ENCODE data around the gene RAET1G. TPM values are rescaled to one million over a fixed set of nuclear protein-coding genes. Genes with fewer than 3 reads are reported as not detected.

Gene RAET1G
- total and polyA plus RNA-seq, 2 donors (not counting 3 experiments of a cell fraction or from before 2014, with no cell fraction given): 1.6 to 2.1 TPM

DNA sequence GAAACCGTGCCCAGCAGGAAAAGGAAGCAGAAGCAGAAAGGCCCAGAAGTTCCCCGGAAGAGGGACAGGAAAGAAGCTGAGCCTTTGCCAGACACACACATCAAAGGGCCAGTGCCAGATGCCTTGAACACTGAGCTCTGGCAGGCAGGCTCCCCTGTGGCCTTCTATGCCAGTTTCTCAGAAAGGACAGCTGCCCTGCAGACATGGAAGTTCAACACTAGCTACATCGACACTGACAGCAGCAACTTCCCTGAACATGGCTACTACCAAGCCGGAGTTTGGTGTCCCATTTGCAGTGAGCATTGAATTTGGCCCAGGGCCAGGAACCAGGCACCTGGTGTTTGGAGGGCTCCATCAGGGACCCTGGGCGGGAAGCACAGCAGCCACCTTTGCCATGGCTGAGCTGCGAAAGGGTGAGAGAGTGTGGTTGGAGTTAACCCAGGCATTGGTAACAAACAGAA lies 17.0 kb downstream of the RAET1G start:
- POLR2A ChIA-PET: no interaction called here
- intact Hi-C loops (cut with micrococcal nuclease): no loop called here
- no TSS peak for BruUV-seq (replicated peaks)

DNA sequence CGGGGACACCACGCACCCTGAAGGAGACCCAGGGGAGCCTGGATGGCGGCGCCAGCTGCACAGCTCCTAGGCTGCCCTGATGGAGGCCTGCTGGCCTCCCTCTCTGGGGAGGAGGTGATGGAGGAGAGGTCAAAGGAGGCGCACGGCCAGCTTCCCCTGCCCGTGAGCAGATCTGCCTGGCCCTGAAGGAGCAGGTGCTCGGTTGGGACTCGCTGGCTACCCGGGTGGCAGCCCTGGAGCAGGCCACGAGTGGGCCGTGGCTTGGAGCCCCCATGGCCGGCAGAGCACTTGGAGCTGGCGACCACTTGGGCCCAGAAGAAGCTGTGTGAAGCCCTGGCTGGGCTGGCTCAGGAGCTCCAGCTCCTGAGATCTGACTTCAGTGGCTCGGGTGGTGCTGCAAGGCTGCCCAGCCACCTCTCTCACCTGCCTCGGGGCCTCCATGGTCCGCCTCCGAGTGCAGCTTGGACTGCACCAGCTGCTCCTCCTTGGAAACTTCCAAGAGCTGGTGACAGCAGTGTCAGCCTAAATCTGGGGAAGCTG lies 17.5 kb downstream of the RAET1G start:
- no peak overlapping the region for H3K9ac ChIP-seq (replicated peaks; ENCODE audit: extremely low read depth, insufficient read depth, low read length)
- POLR2A ChIA-PET: no interaction called here
- no peak overlapping the region for H3K27ac ChIP-seq (ENCODE audit: insufficient read depth, low read depth, low read length)
- no peaks in the 10 kb centered on the region for H4K20me1 ChIP-seq (replicated peaks; ENCODE audit: control insufficient read depth, extremely low read depth, insufficient read depth, low read length)
- BruUV-seq (replicated peaks): no TSS peak
- FAIRE-seq (no peak), DNase-seq (ENCODE audit: low read depth, low spot score) (no peak)
- H3K4me3 ChIP-seq (replicated peaks in 1 of 3; ENCODE audit: insufficient read depth in 1 of 3, low read depth in 1 of 3, low read length in 3 of 3): no peak overlapping the region
- H3K9me3 ChIP-seq (replicated peaks; ENCODE audit: control insufficient read depth, insufficient read depth, low read length): no peaks in the 10 kb centered on the region
- peaks cover 4 to 15% of the 10 kb centered on the region in 2 experiments for H3K27me3 ChIP-seq (ENCODE audit: control insufficient read depth in 2 of 2, insufficient read depth in 2 of 2, low read length in 2 of 2)
- CTCF ChIA-PET: interaction anchor here (0.8 to 2.0 kb wide), 6 partner anchors 10 to 698 kb away, joined by 3 to 7 read pairs (median 4); partner anchors contain the start of gene RAET1G
- dilution Hi-C loops (cut with MboI; ENCODE audit: extremely low pct_ligation_motif_present, low sequenced_read_pairs): no loop called here
- H3K9me1 ChIP-seq (replicated peaks; ENCODE audit: control insufficient read depth, extremely low read depth, insufficient read depth, low read length): no peaks in the 10 kb centered on the region
- H3K4me1 ChIP-seq (ENCODE audit: control insufficient read depth, extremely low read depth, insufficient read depth, low read length): no peaks in the 10 kb centered on the region
- TF ChIP-seq POLR2A (IDR thresholded peaks at IDR 0.05; ENCODE audit: low read depth, low read length) (no peak), JUN (IDR thresholded peaks at IDR 0.05; ENCODE audit: borderline replicate concordance, insufficient read depth, insufficient read length, low read depth) (no peak), FOS (IDR thresholded peaks at IDR 0.05; ENCODE audit: borderline replicate concordance, insufficient read depth, low read length) (no peak)
- TF ChIP-seq, protein P1, sequence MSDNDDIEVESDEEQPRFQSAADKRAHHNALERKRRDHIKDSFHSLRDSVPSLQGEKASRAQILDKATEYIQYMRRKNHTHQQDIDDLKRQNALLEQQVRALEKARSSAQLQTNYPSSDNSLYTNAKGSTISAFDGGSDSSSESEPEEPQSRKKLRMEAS (IDR thresholded peaks at IDR 0.05; ENCODE audit: insufficient read depth, insufficient read length): no peak
- H3K4me2 ChIP-seq (ENCODE audit: insufficient read depth, low read length): no peak overlapping the region
- intact Hi-C loops (cut with micrococcal nuclease): no loop called here
- no peaks in the 10 kb centered on the region for H3K36me3 ChIP-seq (ENCODE audit: control insufficient read depth in 2 of 2, extremely low read depth in 1 of 2, insufficient read depth in 2 of 2, low read length in 2 of 2)
- no peak overlapping the region for H2AFZ ChIP-seq (ENCODE audit: low read depth, low read length)
- no peaks in the 10 kb centered on the region for H3K79me2 ChIP-seq (ENCODE audit: control insufficient read depth, insufficient read depth, low read length)

More for the DNA sequence above, 17.0 kb downstream of the RAET1G start:
- Histone ChIP-seq H3K4me3 (replicated peaks in 1 of 3; ENCODE audit: insufficient read depth in 1 of 3, low read depth in 1 of 3, low read length in 3 of 3) (no peak overlapping the region), H4K20me1 (replicated peaks; ENCODE audit: control insufficient read depth, extremely low read depth, insufficient read depth, low read length) (no peaks in the 10 kb centered on the region), H3K9me3 (replicated peaks; ENCODE audit: control insufficient read depth, insufficient read depth, low read length) (no peaks in the 10 kb centered on the region), H3K4me2 (ENCODE audit: insufficient read depth, low read length) (no peak overlapping the region), H2AFZ (ENCODE audit: low read depth, low read length) (no peak overlapping the region), H3K36me3 (ENCODE audit: control insufficient read depth in 2 of 2, extremely low read depth in 1 of 2, insufficient read depth in 2 of 2, low read length in 2 of 2) (no peaks in the 10 kb centered on the region), H3K4me1 (ENCODE audit: control insufficient read depth, extremely low read depth, insufficient read depth, low read length) (no peaks in the 10 kb centered on the region), H3K27ac (ENCODE audit: insufficient read depth, low read depth, low read length) (no peak overlapping the region), H3K27me3 (ENCODE audit: control insufficient read depth in 2 of 2, insufficient read depth in 2 of 2, low read length in 2 of 2) (peaks cover 4 to 15% of the 10 kb centered on the region in 2 experiments), H3K9ac (replicated peaks; ENCODE audit: extremely low read depth, insufficient read depth, low read length) (no peak overlapping the region), H3K79me2 (ENCODE audit: control insufficient read depth, insufficient read depth, low read length) (no peaks in the 10 kb centered on the region), H3K9me1 (replicated peaks; ENCODE audit: control insufficient read depth, extremely low read depth, insufficient read depth, low read length) (no peaks in the 10 kb centered on the region)
- CTCF ChIA-PET: interaction anchor here (0.8 to 2.0 kb wide), 5 partner anchors 9 to 698 kb away, joined by 3 to 7 read pairs (median 4); no protein-coding TSS in a partner anchor
- dilution Hi-C loops (cut with MboI; ENCODE audit: extremely low pct_ligation_motif_present, low sequenced_read_pairs): no loop called here
- no peak for DNase-seq (ENCODE audit: low read depth, low spot score)
- TF ChIP-seq MYC (IDR thresholded peaks at IDR 0.05; ENCODE audit: low read depth, low read length) (no peak), POLR2A (IDR thresholded peaks at IDR 0.05; ENCODE audit: low read depth, low read length) (no peak), EZH2 (IDR thresholded peaks at IDR 0.05; ENCODE audit: borderline replicate concordance, low read depth, low read length, severe bottlenecking) (no peak), GATA2 (IDR thresholded peaks at IDR 0.05; ENCODE audit: insufficient read depth, insufficient read length, low read depth, low read length) (no peak), POLR2AphosphoS5 (IDR thresholded peaks at IDR 0.05; ENCODE audit: insufficient read depth, low read depth, low read length) (no peak), FOS (IDR thresholded peaks at IDR 0.05; ENCODE audit: borderline replicate concordance, insufficient read depth, low read length) (no peak), JUN (IDR thresholded peaks at IDR 0.05; ENCODE audit: borderline replicate concordance, insufficient read depth, insufficient read length, low read depth) (no peak)
- TF ChIP-seq, protein P1 (IDR thresholded peaks at IDR 0.05; ENCODE audit: insufficient read depth, insufficient read length): no peak
- FAIRE-seq: no peak

Data from endothelial cell of umbilical vein (primary cell).